GM12892 (cell line): ENCODE measurements around the gene SEPTIN12.

Source experiments
- POLR2A ChIP-seq: IDR thresholded peaks from 2 replicates; pipeline ENCODE4 v1.6.1; 2011; ENCODE audit warnings: low read depth, low read length, control low read depth
- POLR2AphosphoS5 ChIP-seq: IDR thresholded peaks from 2 replicates; pipeline ENCODE4 v1.6.1; 2011; ENCODE audit warnings: low read depth, low read length, control low read depth
- TAF1 ChIP-seq: IDR thresholded peaks from 2 replicates; pipeline ENCODE4 v1.6.1; 2011; ENCODE audit warnings: low read depth, mild to moderate bottlenecking, control low read depth, low read length, borderline replicate concordance

- TF ChIP-seq POLR2AphosphoS5 = no peak
- no peak for TF ChIP-seq TAF1
- TF ChIP-seq POLR2A = no peak
These were observed 27.8 kb downstream of the SEPTIN12 start for GRCh38 chr16:4760221-4760910.
